Right lobe of liver (tissue), 6 donors: ENCODE measurements around the gene ZBTB16. TPM values are rescaled to one million over a fixed set of nuclear protein-coding genes. Genes with fewer than 3 reads are reported as not detected.

ENCODE experiments used
- ATAC-seq, 4 donors: fragments of 200-7000 bp; cut with Tn5 transposase; one replicate each; pipeline ENCODE4 v1.9.1; 2020; ENCODE audit warnings: mild to moderate bottlenecking in 4 of 4, moderate library complexity in 4 of 4
- DNase-seq, 3 donors: peaks; one replicate each; pipeline ENCODE4 v3.0.0-alpha.2; 2020
- H3K27ac ChIP-seq, 3 donors: fragments of 200-600 bp; one replicate each; pipeline ENCODE4 v1.8.0; 2022
- H3K27me3 ChIP-seq, 2 donors: fragments of 200-600 bp; one replicate each; pipeline ENCODE4 v1.8.0; 2022
- H3K36me3 ChIP-seq, 4 donors: fragments of 200-600 bp; sonication (generic) in 1 of 4; one replicate each; pipeline versions ENCODE4 v1.5.1 to v1.8.0; 2017 to 2022; ENCODE audit warnings: control low read depth in 1 of 4
- H3K4me1 ChIP-seq, 4 donors: fragments of 200-600 bp; sonication (generic) in 1 of 4; one replicate each; pipeline versions ENCODE4 v1.5.1 to v1.8.0; 2017 to 2022; ENCODE audit warnings: control low read depth in 1 of 4
- H3K4me3 ChIP-seq, 3 donors: fragments of 200-600 bp; one replicate each; pipeline ENCODE4 v1.8.0; 2022
- H3K9me3 ChIP-seq, 4 donors: fragments of 200-600 bp; sonication (generic) in 1 of 4; one replicate each; pipeline versions ENCODE4 v1.5.1 to v1.8.0; 2017 to 2022; ENCODE audit warnings: control low read depth in 1 of 4
- POLR2A ChIP-seq: fragments of 450-650 bp; IDR thresholded peaks from one replicate; pipeline ENCODE4 v1.6.1; 2017; ENCODE audit warnings: antibody characterized with exemption, mild to moderate bottlenecking
- WGBS: methylation state at CpG from one replicate; pipeline ENCODE4 v1.1.6; 2018; ENCODE audit warnings: low coverage, low lambda C conversion rate; ENCODE audit not compliant: insufficient coverage; ENCODE audit errors: missing lambda C conversion rate; 5-methylcytosine and 5-hydroxymethylcytosine counted together
- intact Hi-C, 2 donors: fragments of 100-400 bp; cut with DNase I; formaldehyde crosslinking; loops; one replicate each; pipeline versions ENCODE4 v1.11.2 to v1.14.1; 2022
- total RNA-seq, 6 experiments: library from RNA; depleted of rRNA in 2 of 6; stranded (reverse); fragments of >200 nt in 2 of 6; fragmentation: NEBNext Ultra II Directional in 3 of 6; extraction: Animal tissue kit (Norgen Biotek cat#: 25700) in 3 of 6; gene quantifications; one replicate each; pipeline versions ENCODE4 v1.1.0 to v1.2.4, GENCODE V29; 2016 to 2023
- TF ChIP-seq, protein P1 (sequence below), 4 donors: fragments of 200-600 bp in 3 of 4; fragments of 450-650 bp in 1 of 4; IDR thresholded peaks; one replicate each; pipeline versions ENCODE4 v1.5.1 to v1.8.0; 2016 to 2022; ENCODE audit warnings: antibody characterized with exemption in 4 of 4, mild to moderate bottlenecking in 2 of 4
- donor health status: DM: no; HTN: yes; CAD: no.
- donor health status: DM: no; HTN: no; CAD: no.
- donor health status: DM: no; HTN: no; CAD: no.
- donor health status: DM: no; HTN: yes; CAD: no.
- donor health status: DM: no; HTN: yes; CAD: no.

The ZBTB16 gene
- total RNA-seq, 6 experiments from 2014 or later, result 13.1 to 205 (median 52.2) TPM

DNA sequence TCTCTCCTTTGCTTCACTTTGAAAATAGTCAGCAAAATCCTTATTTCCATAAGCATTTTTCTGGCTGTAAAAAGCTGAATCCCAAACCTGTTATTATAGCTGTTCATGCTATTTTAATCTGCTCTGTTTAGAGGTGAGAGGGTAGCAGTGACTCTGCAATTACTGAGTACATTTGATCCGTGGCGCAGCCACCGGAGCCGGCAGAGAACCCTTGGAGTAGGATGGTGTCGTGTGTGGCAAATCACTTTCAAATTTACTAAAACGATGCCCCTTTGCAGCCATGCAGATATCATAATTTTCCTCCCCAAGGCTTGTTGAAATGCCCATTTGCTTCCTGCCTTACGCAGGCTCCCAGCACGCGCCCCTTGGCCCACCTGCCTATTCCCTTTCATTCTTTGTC, 69.6 kb downstream of the ZBTB16 start:
- DNase-seq (no peak), ATAC-seq (no peak)
- Histone ChIP-seq H3K27me3 (no peaks in the 10 kb centered on the region), H3K4me3 (no peak overlapping the region), H3K4me1 (peaks cover 0 to 76% (median 36%) of the 10 kb centered on the region in 4 donors), H3K9me3 (no peaks in the 10 kb centered on the region), H3K36me3 (peaks cover 0 to 28% (median 14%) of the 10 kb centered on the region in 4 donors), H3K27ac (peak overlapping the region; percentile 11 to 61 (median 12))
- WGBS, result 81% methylated on average over 9 of the region's 9 CpGs
- intact Hi-C loops, result no loop called here
- no peak for TF ChIP-seq POLR2A
- TF ChIP-seq, protein P1, sequence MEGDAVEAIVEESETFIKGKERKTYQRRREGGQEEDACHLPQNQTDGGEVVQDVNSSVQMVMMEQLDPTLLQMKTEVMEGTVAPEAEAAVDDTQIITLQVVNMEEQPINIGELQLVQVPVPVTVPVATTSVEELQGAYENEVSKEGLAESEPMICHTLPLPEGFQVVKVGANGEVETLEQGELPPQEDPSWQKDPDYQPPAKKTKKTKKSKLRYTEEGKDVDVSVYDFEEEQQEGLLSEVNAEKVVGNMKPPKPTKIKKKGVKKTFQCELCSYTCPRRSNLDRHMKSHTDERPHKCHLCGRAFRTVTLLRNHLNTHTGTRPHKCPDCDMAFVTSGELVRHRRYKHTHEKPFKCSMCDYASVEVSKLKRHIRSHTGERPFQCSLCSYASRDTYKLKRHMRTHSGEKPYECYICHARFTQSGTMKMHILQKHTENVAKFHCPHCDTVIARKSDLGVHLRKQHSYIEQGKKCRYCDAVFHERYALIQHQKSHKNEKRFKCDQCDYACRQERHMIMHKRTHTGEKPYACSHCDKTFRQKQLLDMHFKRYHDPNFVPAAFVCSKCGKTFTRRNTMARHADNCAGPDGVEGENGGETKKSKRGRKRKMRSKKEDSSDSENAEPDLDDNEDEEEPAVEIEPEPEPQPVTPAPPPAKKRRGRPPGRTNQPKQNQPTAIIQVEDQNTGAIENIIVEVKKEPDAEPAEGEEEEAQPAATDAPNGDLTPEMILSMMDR (IDR thresholded peaks at IDR 0.05), result no peak

DNA sequence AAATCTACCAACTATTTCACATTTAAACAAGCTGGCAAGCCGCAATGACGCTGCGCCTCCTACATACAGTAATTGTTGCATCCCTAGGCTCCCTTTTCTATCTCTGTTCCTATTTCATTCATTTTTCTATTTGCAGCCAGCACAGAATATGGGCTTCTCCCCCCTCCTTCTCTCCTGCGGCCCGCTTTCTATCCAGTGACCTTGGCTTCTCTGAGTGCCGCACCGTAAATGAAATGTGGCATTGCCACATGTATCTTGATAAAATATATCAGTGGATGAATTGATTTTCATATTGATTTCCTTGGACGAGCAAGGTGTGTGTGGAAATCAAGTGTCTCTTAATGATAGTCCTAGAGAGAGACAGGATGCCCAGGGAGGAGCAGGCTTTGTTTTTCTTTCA, 70.2 kb downstream of the ZBTB16 start:
- Histone ChIP-seq H3K27me3 (no peaks in the 10 kb centered on the region), H3K9me3 (no peaks in the 10 kb centered on the region), H3K36me3 (peaks cover 0 to 25% (median 12%) of the 10 kb centered on the region in 4 donors), H3K4me1 (peaks cover 0 to 76% (median 37%) of the 10 kb centered on the region in 4 donors), H3K4me3 (no peak overlapping the region), H3K27ac (peak overlapping the region in 2 of 3 donors; percentile 11 to 61)
- intact Hi-C loops, result no loop called here
- TF ChIP-seq, protein P1 (IDR thresholded peaks at IDR 0.05), result no peak
- no peak for TF ChIP-seq POLR2A
- WGBS, result 32% methylated on average over 8 of the region's 8 CpGs
- DNase-seq (no peak), ATAC-seq (peak in 1 of 4 donors; percentile 39)

DNA sequence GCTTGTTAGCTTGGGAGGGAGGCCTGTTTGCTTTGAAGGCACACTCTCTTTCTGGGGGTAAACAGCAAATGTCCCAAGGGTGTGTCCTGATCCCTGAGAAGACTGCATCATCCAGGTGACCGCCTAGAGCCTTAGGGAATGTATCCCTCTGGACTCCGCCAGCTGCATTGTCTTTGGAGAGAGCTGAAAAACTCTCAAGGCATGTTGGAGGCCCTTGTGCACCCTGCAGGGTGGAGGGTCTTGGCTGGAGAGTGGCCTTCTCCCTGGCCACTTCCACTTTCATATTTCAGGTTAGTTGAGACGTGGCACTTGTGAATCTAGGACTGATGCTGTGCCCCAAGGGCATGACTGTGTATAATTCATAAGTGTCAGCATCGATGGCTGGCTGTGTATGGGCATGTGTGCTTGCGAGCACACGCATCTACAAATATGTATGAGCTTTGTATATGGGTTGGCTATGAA, 70.6 kb downstream of the ZBTB16 start:
- DNase-seq (no peak), ATAC-seq (peak in 2 of 4 donors; percentile 4 to 36)
- Histone ChIP-seq H3K36me3 (peaks cover 0 to 22% (median 10%) of the 10 kb centered on the region in 4 donors), H3K27me3 (no peaks in the 10 kb centered on the region), H3K27ac (peak overlapping the region in 1 of 3 donors; percentile 61), H3K4me3 (no peak overlapping the region), H3K9me3 (no peaks in the 10 kb centered on the region), H3K4me1 (peaks cover 0 to 81% (median 40%) of the 10 kb centered on the region in 4 donors)
- 77% methylated on average over 4 of the region's 6 CpGs for WGBS
- no peak for TF ChIP-seq POLR2A
- TF ChIP-seq, protein P1 (IDR thresholded peaks at IDR 0.05), result no peak
- intact Hi-C loops, result no loop called here

DNA sequence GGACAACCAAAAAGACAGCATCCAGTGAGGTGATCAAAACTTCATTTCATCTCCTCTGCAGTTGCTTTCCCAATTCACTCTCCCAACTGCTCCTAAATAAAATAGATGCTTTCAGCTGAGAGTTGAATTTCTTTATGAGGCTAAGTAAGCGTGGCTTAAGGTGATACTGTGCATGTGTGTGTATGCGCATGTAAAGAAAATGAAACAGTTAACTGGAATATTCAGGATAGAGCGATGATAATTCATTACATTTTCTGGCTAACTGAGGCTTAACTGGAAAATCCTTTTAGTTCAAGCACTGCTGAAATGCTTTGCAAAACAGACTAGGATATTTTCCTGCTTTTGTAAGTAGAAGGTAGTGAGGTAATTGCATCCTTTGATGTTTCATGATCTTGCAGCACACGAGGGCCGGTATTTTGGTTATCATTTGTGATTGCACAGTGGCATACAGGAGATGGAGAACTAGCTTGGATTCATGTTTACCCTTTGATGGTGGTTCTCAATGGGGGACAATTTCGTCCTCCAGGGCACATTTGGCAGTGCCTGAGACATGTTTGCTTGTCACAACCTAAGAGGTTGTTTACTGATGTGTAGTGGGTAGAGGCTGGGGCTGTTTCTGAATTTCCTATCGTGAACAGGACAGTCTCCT, 71.2 kb downstream of the ZBTB16 start:
- Histone ChIP-seq H3K27ac (peak overlapping the region; percentile 20 to 61 (median 27)), H3K4me3 (no peak overlapping the region)

More for the DNA sequence above, 71.2 kb downstream of the ZBTB16 start:
- Histone ChIP-seq H3K4me1 (peaks cover 0 to 85% (median 41%) of the 10 kb centered on the region in 4 donors), H3K36me3 (peaks cover 0 to 17% (median 7%) of the 10 kb centered on the region in 4 donors), H3K27me3 (no peaks in the 10 kb centered on the region), H3K9me3 (no peaks in the 10 kb centered on the region)
- DNase-seq (no peak), ATAC-seq (no peak)
- WGBS, result 52% methylated on average over 7 of the region's 7 CpGs
- TF ChIP-seq, protein P1 (IDR thresholded peaks at IDR 0.05), result no peak
- no peak for TF ChIP-seq POLR2A
- intact Hi-C loops, result no loop called here
